ENCODE measurements around the gene PCDH10. TPM values are rescaled to one million over a fixed set of nuclear protein-coding genes. Genes with fewer than 3 reads are reported as not detected.

Gene PCDH10
- total RNA-seq, 1 donor from 2014 or later: 0.05 TPM

GRCh38 chr4:133149932-133150471, 908 bp downstream of the PCDH10 start:
- DNase-seq: no peak
- ATAC-seq: no peak
- intact Hi-C loops (cut with micrococcal nuclease): no loop called here

GRCh38 chr4:133150486-133151340, 1.6 kb downstream of the PCDH10 start:
- ATAC-seq (no peak), DNase-seq (no peak)
- intact Hi-C loops (cut with micrococcal nuclease): no loop called here

- DNase-seq: no peak
- intact Hi-C loops (cut with micrococcal nuclease): no loop called here
Observed at GRCh38 chr4:133151341-133151690, 2.2 kb downstream of the PCDH10 start.

GRCh38 chr4:133151691-133152329, 2.7 kb downstream of the PCDH10 start:
- no peak for ATAC-seq
- no peak for DNase-seq
- intact Hi-C loops (cut with micrococcal nuclease): no loop called here

More at GRCh38 chr4:133151341-133151690, 2.2 kb downstream of the PCDH10 start:
- no peak for ATAC-seq

GRCh38 chr4:133152330-133152821, 3.3 kb downstream of the PCDH10 start:
- ATAC-seq: no peak
- intact Hi-C loops (cut with micrococcal nuclease): no loop called here
- DNase-seq: no peak

- intact Hi-C loops (cut with micrococcal nuclease): no loop called here
- DNase-seq (no peak), ATAC-seq (no peak)
Observed at GRCh38 chr4:133152831-133153481, 3.9 kb downstream of the PCDH10 start.

- ATAC-seq (no peak), DNase-seq (no peak)
- intact Hi-C loops (cut with micrococcal nuclease): no loop called here
Observed at GRCh38 chr4:133154725-133155124, 5.6 kb downstream of the PCDH10 start.

- intact Hi-C loops (cut with micrococcal nuclease): no loop called here
- DNase-seq: no peak
- ATAC-seq: no peak
Observed at GRCh38 chr4:133156096-133156495, 7.0 kb downstream of the PCDH10 start.

GRCh38 chr4:133156556-133156955, 7.5 kb downstream of the PCDH10 start:
- ATAC-seq (no peak), DNase-seq (no peak)
- intact Hi-C loops (cut with micrococcal nuclease): no loop called here

- no peak for ATAC-seq
- no peak for DNase-seq
- intact Hi-C loops (cut with micrococcal nuclease): no loop called here
Observed at GRCh38 chr4:133157460-133158160, 8.5 kb downstream of the PCDH10 start.

GRCh38 chr4:133160853-133161252, 11.8 kb downstream of the PCDH10 start:
- ATAC-seq (no peak), DNase-seq (no peak)
- intact Hi-C loops (cut with micrococcal nuclease): no loop called here

GRCh38 chr4:133161570-133162295, 12.6 kb downstream of the PCDH10 start:
- intact Hi-C loops (cut with micrococcal nuclease): no loop called here
- ATAC-seq: no peak
- no peak for DNase-seq

GRCh38 chr4:133162941-133163340, 13.8 kb downstream of the PCDH10 start:
- ATAC-seq (no peak), DNase-seq (no peak)
- intact Hi-C loops (cut with micrococcal nuclease): no loop called here

- intact Hi-C loops (cut with micrococcal nuclease): no loop called here
- ATAC-seq (no peak), DNase-seq (no peak)
Observed at GRCh38 chr4:133178956-133179355, 29.9 kb downstream of the PCDH10 start.

GRCh38 chr4:133186210-133186609, 37.1 kb downstream of the PCDH10 start:
- intact Hi-C loops (cut with micrococcal nuclease): no loop called here
- no peak for DNase-seq
- no peak for ATAC-seq

- DNase-seq (no peak), ATAC-seq (no peak)
- intact Hi-C loops (cut with micrococcal nuclease): no loop called here
Observed at GRCh38 chr4:133186845-133187244, 37.8 kb downstream of the PCDH10 start.

- no peak for ATAC-seq
- intact Hi-C loops (cut with micrococcal nuclease): no loop called here
- DNase-seq: no peak
Observed at GRCh38 chr4:133188433-133189146, 39.5 kb downstream of the PCDH10 start.

- DNase-seq: no peak
- no peak for ATAC-seq
- intact Hi-C loops (cut with micrococcal nuclease): no loop called here
Observed at GRCh38 chr4:133189147-133189517, 40.0 kb downstream of the PCDH10 start.

Data from left ventricle myocardium superior (tissue), 1 donor.